ENCODE results near the gene PDIA5. TPM values are rescaled to one million over a fixed set of nuclear protein-coding genes. Genes with fewer than 3 reads are reported as not detected.

The PDIA5 gene
- total and polyA plus RNA-seq, 2 of the 4 experiments (the other 2 are of a cell fraction) = 19.4 to 42.0 TPM

GRCh38 chr3:123163141-123163540 lies 96.3 kb downstream of the PDIA5 start:
- H3K4ac ChIP-seq (ENCODE audit: low read depth, low read length) = no peak overlapping the region
- dilution Hi-C loops (cut with HindIII; ENCODE audit: low sequenced_read_pairs, unreplicated experiment) (no loop called here), in situ Hi-C loops (cut with MboI; ENCODE audit: low sequenced_read_pairs) (no loop called here), intact Hi-C loops (cut with micrococcal nuclease) (no loop called here)
- no TSS peak for BruUV-seq (replicated peaks)
- H2BK120ac ChIP-seq (ENCODE audit: low read depth, low read length) = no peak overlapping the region
- H3K9me1 ChIP-seq (ENCODE audit: insufficient read depth, low read length) = peaks cover 18% of the 10 kb centered on the region
- no peaks in the 10 kb centered on the region for H3K79me1 ChIP-seq (ENCODE audit: low read depth in 1 of 2, low read length in 2 of 2)
- H3K9ac ChIP-seq (ENCODE audit: low read depth, low read length) = no peak overlapping the region
- WGBS, 2 experiments (ENCODE audit: extremely low coverage in 2 of 2, insufficient read length in 1 of 2) = no CpG with 5 or more reads among the region's 4 CpGs
- H3K23ac ChIP-seq (ENCODE audit: low read depth, low read length) = no peak overlapping the region
- H4K20me1 ChIP-seq (ENCODE audit: insufficient read depth, low read length) = no peaks in the 10 kb centered on the region
- H2BK5ac ChIP-seq (ENCODE audit: low read depth, low read length, poor library complexity, severe bottlenecking) = no peak overlapping the region
- no peak overlapping the region for H3K4me2 ChIP-seq (ENCODE audit: low read depth, low read length)
- H3K36me3 ChIP-seq (ENCODE audit: control insufficient read depth, insufficient read depth, low read length) = peaks cover 36% of the 10 kb centered on the region
- no peaks in the 10 kb centered on the region for H3K4me1 ChIP-seq (ENCODE audit: control insufficient read depth, insufficient read depth, low read length)
- H3K18ac ChIP-seq (ENCODE audit: low read depth, low read length) = no peak overlapping the region
- H3K56ac ChIP-seq (ENCODE audit: extremely low read depth, insufficient read depth, low read length) = no peak overlapping the region
- ATAC-seq (ENCODE audit: low read depth) (no peak), DNase-seq (no peak)
- no peak overlapping the region for H3K4me3 ChIP-seq (ENCODE audit: insufficient read depth, low read depth, low read length)
- no peak overlapping the region for H2AK5ac ChIP-seq (ENCODE audit: low read depth, low read length)
- H3K14ac ChIP-seq (replicated peaks; ENCODE audit: low read depth, low read length) = no peak overlapping the region
- no peaks in the 10 kb centered on the region for H3K27me3 ChIP-seq (ENCODE audit: control insufficient read depth, insufficient read depth, low read length)
- H2AFZ ChIP-seq (replicated peaks; ENCODE audit: low read length, poor library complexity) = no peak overlapping the region
- ChIA-PET POLR2A (ENCODE audit: unreplicated experiment) (no interaction called here), CTCF (no interaction called here)
- no peak for TF ChIP-seq SMC3 (IDR thresholded peaks at IDR 0.05; ENCODE audit: low read depth, low read length)
- no peak overlapping the region for H4K91ac ChIP-seq (ENCODE audit: insufficient read depth, low read depth, low read length)
- no peak overlapping the region for H2BK15ac ChIP-seq (ENCODE audit: low read depth, low read length)
- H3K27ac ChIP-seq (ENCODE audit: insufficient read depth, low read length) = no peak overlapping the region
- H4K5ac ChIP-seq (ENCODE audit: low read depth, low read length) = no peak overlapping the region
- no peak overlapping the region for H2BK20ac ChIP-seq (ENCODE audit: low read depth, low read length)
- H3K9me3 ChIP-seq (ENCODE audit: control insufficient read depth, insufficient read depth, low read length) = no peaks in the 10 kb centered on the region
- no peak overlapping the region for H4K8ac ChIP-seq (ENCODE audit: low read depth in 2 of 2, low read length in 2 of 2)
- no peak overlapping the region for H2AK9ac ChIP-seq (replicated peaks; ENCODE audit: low read depth, low read length, poor library complexity)
